CD4-positive, alpha-beta T cell treated with Interleukin-17A for 4 hours (primary cell): ENCODE results near the gene TBX6.
A peak's percentile ranks its signal among the peaks of the same experiment; 100 is the strongest.
"Not testable (repeated sequence)": the region's sequence is repeated elsewhere in the genome, so short reads cannot be mapped to it uniquely, and the experiment has no call there.

ENCODE experiments used
- DNase-seq: peaks from one replicate; pipeline ENCODE4 v3.0.0-alpha.2; 2020; ENCODE audit warnings: mixed read lengths

TBX6 gene, protein sequence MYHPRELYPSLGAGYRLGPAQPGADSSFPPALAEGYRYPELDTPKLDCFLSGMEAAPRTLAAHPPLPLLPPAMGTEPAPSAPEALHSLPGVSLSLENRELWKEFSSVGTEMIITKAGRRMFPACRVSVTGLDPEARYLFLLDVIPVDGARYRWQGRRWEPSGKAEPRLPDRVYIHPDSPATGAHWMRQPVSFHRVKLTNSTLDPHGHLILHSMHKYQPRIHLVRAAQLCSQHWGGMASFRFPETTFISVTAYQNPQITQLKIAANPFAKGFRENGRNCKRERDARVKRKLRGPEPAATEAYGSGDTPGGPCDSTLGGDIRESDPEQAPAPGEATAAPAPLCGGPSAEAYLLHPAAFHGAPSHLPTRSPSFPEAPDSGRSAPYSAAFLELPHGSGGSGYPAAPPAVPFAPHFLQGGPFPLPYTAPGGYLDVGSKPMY

DNA sequence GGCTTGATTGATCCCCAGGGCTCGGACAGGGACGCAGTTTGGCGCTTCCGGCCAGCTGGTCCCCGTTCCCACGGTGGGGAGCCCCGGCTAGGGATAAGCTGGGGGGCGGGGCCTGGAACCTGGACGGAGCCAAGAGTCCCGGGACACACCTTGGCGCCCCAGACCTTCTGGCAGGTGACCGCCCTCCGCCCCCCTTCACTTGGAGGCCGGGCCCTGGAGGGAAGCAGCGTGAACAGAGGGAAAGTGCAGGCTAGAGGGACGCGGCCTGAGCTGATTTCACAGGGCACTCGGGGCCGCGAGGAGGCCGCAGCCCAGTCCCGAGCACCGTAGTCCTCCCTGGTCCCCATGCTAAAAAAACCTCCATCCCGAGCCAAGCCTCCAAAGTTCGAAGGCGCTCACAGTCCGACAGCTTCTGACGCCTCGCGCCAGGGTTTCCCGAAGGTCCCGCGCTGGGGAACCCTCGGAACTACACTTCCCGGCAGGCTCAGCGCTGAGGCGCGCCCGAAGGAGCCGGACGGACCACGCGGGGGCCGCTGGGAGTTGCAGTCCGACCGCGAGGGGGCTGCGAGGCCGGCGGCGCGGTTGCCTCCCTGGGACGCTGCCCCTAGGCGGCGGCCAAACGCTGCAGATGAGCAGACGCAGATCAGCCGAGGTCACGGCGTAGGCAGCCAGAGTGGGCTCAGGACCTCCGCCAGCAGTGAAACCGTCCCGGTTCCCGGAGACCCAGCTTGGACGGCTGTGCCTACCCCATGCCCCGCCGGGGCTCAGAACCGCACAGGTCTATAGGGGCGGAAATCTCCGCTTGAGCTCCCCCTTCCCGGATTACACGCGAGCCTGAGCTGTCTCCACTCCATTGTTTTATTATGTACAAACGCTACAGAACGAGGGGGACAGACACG, at the start of gene TBX6:
Gene TBX6 (minus strand): TSS at position 451 of the 899 bp plus-strand sequence. CDS start 731 bp downstream, outside the sequence.
- peak; percentile 94 for DNase-seq

DNA sequence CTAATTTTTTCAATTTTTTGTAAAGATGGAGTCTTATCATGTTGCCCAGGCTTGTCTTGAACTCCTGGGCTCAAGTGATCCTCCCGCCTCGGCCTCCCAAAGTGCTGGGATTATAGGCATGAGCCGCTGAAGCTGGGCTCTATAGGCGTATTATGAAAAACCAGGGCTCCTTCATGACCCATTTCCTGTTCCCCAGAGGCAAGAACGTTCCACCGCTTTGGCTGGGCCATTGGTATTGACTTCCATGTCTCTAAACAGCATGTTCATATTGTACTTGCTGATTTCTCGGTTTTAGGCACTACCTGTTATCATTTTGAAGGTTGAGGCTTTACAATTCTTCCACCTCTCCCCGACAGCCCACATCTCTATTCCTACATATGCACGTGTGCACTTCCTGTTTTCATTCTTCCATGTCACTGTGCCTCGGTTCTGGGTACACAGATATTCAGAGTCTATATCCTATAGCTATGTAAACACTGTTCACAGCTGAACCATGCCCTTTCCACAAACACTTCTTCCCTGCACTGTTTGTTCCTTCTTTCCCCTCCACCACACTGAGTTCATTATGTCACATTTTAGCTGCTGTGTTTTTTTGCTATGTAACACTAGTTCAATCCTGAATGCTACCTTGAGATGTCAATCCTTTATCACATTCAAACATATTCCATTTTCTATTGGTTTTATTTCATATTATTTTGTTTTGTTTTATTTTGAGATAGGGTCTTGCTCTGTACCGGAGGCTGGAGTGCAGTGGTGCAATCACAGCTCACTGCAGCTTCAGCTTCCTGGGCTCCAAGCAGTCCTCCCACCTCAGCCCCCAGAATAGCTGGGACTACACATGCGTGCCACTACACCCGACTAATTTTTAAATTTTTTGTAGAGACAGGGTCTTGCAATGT, 48.1 kb upstream of the TBX6 start:
- DNase-seq: peak; percentile 41

DNA sequence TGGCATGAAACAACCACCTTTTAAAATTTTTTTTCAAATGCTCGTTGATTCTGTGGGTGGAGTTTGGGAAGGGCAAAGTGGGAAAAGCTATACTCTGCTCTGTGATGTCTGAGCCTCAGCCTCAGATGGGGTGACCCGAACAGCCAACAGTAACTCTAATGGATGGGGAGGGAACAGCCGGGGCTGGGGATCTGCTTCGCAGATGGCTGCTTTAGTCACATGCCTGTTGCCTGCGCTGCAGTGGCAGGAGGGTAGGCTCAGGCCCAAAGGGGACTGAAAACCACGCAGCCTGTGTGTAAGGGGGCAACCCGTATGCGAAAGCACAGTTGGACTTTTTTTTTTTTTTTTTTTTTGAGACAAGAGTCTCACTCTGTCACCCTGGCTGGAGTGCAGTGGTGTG, 46.2 kb upstream of the TBX6 start:
- no peak for DNase-seq

DNA sequence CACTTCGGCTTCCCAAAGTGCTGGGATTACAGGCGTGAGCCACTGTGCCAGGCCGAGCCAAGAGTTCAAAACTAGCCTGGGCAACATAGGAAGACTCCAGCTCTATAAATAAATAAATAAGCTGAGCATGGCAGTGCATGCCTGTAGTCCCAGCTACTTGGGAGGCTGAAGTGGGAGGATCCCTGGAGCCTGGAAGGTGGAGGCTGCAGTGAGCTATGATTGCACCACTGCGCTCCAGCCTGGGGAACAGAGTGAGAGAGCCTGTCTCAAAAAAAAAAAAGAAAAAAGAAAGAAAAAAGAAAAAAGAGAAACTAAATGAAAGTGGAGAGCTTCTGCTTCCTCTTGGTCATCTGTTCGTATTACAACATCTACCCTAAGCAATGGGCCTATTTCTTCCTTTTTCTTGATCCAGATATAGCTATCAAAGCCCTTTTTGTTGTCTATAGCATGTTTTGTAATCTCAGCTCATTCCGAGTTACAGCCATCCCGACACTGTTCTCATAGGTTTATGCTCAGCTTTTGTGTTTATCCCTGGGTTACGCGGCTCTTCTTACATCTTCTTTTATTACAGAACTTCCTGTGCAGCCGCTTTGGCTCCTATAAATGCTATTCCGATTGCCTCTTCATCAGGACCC, 45.4 kb upstream of the TBX6 start:
- no peak for DNase-seq

DNA sequence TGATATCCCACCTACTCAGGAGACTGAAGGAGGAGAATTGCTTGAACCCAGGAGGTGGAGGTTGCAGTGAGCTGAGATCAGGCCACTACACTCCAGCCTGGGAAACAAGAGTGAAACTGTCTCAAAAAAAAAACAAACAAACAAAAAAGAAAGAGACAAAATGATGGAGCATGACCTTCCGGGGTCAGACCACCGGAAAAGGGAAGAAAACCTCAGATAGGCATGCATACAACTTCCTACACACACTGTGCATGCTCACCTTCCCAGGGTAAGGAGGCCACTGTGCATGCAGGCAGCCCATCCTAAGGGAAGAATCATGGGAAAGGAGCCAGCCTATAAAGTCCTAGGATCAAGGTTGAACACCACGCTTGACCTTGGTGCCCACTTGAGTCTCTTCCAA, 40.9 kb upstream of the TBX6 start:
- no peak for DNase-seq

DNA sequence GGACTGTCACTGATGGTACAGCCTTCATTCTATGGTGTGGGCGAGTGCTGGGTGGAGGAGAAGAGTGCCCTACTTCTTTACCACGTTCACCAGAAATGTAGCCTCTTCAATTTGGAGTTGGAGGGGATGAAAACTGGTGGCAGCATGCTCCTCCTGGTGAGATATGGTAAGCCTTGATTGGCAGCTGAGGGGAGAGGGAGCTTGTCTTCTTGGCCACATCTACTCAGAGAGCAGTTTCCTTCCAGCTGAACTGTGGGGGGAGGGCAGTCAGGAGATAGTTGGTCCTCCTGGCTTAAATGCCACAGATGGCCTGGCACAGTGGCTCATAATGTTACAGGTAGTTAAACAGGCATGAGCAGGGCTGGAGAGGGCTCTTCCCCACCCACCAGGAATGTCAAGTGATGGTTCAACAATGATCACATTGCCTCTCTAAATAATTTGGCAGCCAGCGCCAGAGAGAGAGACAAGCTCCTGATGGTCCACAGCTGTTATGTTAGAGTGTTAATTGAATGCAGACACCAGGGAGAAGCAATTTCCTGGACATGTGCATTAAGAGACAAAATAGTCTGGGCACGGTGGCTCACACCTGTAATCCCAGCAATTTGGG, 40.2 kb upstream of the TBX6 start:
- no peak for DNase-seq

DNA sequence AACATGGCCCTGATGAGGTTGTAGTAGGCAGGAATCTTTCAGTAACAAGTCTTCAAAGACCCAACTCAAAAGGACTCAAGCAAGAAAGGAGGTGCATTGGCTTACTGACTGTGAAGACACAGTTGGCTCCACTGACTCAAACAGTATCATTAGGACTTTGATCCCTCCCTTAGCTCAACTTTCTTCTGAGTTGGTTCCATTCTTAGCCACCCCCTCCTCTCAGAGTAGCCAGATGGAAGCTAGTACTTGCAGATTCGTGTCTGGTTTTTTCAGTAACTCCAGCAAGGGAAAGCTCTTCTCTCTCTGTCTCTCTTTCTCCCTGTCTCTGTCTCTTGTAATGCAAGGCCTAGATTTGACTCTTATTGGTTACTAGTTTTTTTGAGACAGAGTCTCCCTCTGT, 36.3 kb upstream of the TBX6 start:
- no peak for DNase-seq

DNA sequence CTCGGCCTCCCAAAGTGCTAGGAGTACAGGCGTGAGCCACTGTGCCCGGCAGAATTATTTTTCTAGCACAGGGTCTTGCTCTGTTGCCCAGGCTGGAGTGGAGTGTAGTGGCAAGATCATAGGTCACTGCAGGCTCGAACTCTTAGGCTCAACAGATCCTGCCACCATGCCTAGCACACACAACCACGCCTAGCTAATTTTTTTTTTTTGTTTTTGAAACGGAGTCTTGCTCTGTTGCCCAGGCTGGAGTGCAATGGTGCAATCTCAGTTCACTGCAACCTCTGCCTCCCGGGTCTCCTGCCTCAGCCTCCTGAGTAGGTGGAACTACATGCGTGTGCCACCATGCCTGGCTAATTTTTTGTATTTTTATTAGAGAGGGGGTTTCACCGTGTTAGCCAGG, 34.0 kb upstream of the TBX6 start:
- DNase-seq: not testable (repeated sequence)

DNA sequence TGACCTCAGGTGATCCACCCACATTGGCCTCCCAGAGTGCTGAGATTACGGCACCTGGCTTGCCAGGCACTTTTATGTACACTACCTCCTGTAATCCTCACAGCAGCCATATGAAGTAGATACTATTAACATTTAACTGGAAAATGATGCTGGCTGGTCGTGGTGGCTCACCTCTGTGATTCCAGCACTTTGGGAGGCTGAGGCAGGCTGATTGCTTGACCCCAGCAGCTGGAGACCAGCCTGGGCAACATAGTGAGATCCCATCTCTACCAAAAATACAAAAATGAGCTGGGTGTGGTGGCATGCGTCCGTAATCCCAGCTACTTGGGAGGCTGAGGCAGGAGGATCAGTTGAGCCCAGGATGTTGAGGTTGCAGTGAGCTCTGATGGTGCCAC, 33.3 kb upstream of the TBX6 start:
- no peak for DNase-seq

DNA sequence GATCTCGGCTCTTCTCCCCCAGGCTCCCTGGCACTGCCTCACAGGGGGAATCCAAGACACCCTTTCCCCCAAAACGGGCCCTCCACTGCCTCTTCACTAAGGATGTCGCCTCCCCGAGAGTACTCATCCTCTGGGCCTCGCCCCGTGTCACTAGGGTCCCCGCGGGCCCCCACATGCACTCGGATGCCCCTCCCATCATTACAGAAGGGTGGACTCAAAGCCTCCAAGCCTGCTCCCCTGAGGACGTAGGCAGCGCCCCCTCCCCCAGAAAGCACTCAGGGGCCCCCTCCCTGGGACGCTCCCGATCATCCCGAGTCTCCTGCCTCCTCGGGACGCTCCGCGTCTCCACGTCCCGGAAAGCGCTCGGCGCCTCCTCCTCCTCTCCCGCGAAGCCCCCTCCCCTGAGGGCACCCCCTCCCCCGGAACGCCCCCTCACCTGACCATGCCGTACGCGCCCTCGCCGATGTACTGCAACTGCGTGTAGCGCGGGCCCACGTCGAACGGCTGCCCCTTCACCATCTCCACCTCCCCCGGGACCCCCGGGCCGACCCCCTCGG, 31.0 kb upstream of the TBX6 start:
- peak; percentile 30 for DNase-seq

DNA sequence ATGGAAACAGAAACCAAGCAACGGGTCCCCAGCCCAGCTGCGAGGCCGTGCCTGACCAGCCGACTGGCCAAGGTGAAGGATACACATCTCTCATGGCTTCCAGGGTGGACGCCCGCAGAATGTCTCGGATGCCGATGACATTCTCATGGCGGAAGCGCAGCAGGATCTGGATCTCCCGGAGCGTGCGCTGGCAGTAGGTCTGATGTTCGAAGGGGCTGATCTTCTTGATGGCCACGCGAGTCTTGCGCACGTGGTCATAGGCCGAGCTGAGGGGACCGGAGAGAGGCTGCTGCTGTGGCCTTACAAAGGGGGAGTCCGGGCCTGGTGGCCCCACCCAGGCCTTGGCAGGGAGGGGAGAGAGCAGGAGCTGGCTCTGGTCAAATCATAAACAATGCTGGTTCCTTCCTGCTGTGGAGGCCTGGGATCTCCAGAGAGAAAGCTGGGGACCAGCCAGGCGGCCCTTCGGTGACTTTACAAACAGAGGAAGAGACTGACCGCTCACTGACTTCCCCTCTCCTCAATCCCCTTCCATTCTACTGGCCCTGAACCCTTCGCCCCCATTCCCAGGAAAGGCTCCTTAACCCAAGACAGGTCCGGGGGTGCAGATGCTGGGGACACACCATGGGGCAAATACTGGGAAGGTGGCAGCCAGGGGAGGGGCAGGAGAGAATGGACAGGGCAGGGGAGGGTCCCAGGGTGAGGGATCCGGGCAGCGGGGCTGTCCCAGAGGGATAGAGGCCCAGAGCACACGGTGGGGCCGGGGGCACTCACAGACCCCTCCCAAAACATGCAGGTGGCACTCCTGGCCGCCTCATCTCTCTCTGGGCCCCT, 30.2 kb upstream of the TBX6 start:
- no peak for DNase-seq

DNA sequence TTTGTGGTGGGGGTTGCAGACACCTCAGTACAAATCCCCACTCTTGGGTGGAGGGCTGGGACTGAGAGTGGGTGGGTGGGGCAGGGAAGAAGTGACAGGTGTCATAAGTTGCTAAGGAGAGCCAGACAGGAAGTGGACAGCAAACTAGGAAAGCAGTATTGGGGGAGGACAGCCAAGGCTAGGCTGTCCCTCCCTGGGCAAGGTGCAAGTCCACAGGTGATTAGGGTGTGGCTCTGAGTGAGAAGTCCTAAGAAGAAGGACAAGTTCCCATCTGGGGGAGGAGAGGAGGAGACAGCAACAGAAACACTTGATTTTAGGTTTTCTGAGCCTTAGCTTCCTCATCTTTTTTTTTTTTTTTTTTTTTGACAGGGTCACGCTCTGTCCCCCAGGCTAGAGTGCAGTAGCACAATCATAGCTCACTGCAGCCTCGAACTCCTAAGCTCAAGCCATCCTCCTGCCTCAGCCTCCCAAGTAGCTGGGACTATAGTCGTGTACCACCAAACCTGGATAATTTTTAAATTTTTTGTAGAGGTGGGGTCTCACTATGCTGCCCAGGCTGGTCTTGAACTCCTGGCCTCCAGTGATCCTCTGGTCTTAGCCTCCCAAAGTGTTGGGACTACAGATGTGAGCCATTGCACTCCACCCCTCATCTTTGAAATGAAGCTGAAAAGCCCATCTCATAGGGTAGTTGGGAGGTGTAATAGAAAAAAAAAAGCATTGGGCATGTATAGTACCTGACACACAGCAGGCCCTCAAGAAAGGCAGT, 28.8 kb upstream of the TBX6 start:
- DNase-seq: no peak

DNA sequence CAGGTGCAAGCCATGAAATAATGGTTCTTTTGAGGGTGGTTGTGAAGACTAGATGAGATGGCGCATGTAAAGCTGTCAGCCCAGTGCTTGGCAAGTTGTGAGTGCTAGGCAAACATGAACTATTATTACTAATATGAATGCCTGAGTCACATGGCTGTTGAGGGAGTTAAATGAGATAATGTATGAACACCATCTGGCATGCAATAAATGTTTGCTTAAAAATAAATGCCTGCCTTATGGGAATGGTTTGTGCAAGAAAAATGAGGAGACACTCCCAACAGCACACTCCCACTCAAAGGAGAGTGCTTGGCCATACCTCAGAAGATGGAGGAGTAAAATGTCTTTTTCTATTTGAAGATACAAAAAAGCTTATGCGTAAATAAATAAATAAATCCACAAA, 27.7 kb upstream of the TBX6 start:
- DNase-seq: no peak

DNA sequence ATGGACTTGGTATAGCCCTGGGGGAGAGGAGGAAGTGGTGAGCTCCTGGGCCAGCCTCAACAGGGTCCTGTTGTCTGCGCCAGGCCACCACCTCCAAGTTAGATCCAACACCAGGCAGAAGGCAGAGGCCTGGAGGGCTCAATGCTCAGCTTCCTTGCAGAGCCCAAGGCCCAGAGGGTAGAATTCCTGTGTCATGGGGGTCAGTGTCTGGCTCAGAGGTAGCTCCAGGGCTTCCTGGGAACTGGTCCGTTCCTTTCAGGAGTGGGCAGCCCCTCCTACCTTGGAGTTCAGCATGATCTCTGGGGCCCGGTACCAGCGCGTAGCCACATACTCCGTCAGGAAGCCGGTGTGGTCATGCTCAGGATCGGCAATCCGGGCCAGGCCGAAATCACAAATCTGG, 26.0 kb upstream of the TBX6 start:
- DNase-seq: no peak

DNA sequence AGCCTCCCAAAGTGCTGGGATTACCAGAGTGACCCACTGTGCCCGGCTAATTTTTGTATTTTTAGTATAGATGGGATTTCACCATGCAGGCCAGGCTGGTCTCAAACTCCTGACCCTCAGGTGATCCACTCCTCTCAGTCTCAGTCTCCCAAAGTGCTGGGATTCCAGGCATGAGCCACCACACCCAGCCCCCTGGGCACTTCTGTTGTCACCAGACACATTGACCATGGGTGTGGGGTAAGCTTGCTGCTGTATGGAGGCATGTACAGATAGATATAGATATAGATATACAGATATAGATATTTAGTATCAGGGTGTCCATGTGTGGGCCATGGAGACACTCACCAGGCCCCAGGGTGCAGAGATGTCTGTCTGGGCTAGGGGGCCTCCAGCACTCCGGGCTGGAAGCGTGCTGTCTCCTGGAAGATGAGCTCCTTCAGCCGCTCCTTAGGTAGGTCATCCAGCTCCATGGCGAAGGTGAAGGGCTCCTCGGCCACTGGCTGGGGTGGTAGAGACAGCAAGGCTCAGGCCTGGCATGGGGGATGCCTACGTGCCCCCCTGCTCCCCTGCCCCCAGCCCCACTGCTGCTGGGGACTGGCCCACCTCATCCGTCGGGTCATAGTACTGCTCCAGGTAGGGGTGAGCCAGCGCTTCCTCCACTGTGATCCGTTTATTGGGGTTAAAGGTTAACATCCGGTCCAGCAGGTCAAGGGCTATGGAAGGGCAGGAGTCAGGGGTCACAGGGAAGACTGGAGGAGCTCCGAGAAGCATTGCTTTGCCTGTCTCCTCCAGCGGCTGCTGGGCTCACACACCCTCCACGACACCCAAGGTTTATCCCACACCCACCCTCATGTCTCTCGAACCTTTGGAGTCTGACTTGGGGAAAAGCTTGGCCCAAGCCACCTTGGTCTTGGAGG, 24.8 kb upstream of the TBX6 start:
- no peak for DNase-seq

DNA sequence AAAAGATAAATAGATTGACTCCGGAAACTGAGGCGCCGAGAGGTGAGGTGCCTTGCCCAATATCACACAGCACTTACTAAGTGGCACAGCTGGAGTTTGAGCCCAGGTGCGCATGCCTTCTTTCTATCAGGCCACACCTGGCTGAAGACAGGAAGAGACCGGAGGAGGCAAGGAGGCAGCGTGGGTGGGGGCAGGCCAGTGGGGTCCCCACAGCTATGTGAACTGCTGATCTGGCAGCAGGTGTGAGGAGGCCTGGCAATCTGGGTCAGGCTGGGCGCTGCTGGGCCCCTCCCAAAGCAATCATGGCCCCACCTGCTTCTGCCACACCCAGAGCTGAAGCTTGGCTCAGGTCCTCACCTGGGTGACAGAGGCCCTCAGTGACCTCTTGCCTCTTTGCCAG, 23.5 kb upstream of the TBX6 start:
- DNase-seq: peak; percentile 65

DNA sequence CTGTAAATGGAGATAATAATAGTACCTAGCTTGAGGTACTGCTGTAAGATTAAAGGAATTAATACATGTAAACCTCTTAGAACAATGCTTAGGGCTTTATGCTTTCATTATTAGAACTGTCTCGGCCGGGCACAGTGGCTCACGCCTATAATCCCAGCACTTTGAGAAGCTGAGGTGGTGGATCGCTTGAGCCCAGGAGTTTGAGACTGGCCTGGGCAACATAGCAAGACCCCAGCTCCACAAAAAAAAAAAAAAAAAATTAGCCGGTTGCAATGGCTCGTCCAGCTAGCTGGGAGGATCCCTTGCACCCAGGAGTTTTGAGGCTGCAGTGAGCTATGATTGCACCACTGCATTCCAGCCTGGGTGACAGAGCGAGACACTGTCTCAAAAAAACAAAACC, 23.1 kb upstream of the TBX6 start:
- not testable (repeated sequence) for DNase-seq

DNA sequence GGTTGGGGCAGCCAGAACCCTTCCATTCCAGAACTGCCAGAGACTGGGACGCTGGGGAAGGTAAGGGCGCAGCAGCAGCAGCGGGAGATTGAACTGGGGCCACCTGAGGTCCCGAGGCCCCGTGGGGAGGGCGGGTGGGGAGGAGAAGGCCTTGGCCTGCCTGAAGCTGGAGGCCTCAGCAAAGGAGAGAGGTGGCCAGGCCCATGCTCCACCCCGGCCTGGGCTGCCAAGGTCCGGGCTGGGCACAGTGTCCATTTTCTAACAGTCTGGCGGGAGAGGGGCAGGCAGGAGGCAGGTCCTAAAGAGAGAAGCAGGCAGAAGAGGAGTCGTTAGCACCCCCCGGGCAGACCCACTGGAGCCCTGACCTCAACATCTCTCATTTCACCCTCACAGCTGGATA, 22.7 kb upstream of the TBX6 start:
- no peak for DNase-seq
